OCI-M1 (cell line): ENCODE measurements around the gene BFSP1.

Experiments used
- DNase-seq: peaks from one replicate; lab custom pipeline; 2025; lab: John Stamatoyannopoulos, UW

Gene BFSP1

GRCh38 chr20:17465236-17465635 lies 65.9 kb downstream of the BFSP1 start:
- DNase-seq = no peak

GRCh38 chr20:17463711-17464110 lies 67.5 kb downstream of the BFSP1 start:
- no peak for DNase-seq

DNA sequence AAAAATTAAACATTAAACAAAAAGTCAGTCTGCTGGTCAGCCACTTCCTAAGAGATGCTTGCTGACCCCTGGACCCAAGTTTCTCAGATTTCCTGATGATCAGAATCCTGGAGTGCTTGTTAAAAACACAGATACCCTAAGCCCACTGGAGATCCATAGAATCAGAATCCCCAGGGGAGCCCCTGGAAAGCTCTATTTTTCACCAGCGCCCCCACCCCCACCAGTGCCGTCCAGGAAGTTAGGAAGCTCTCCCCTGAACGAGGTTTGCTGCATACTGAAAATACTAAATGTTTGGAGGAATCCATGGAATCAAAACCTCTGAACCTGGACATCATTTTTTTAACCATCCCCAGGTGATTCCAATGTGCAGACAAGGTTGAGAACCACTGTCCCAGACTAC lies 69.2 kb downstream of the BFSP1 start:
- no peak for DNase-seq

- DNase-seq = peak; percentile 41
Measured at GRCh38 chr20:17460119-17460518, 71.1 kb downstream of the BFSP1 start.

GRCh38 chr20:17457588-17458190 lies 73.5 kb downstream of the BFSP1 start:
- DNase-seq = no peak

DNA sequence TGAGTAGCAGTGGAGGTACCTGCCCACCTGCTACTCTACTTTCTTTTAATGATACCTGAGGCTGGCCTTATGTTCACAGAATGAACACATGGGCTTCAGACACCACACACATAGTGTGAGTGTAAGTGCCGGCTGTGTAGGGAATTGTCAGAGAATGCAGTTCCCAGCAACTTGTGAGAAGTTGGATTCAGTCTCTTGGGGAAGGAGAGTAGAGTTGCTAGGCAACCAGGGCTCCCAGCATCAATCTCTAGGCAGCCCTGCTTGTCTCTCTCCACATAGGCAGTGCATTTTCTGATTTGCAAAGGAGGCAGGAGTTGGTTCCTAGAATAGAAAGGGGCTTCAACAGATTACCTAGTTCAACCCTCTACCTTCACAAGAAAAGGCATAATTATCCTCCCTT lies 74.1 kb downstream of the BFSP1 start:
- DNase-seq = no peak

- no peak for DNase-seq
Measured at GRCh38 chr20:17456279-17456678, 74.9 kb downstream of the BFSP1 start.

- no peak for DNase-seq
Measured at GRCh38 chr20:17453592-17453991, 77.6 kb downstream of the BFSP1 start.

DNA sequence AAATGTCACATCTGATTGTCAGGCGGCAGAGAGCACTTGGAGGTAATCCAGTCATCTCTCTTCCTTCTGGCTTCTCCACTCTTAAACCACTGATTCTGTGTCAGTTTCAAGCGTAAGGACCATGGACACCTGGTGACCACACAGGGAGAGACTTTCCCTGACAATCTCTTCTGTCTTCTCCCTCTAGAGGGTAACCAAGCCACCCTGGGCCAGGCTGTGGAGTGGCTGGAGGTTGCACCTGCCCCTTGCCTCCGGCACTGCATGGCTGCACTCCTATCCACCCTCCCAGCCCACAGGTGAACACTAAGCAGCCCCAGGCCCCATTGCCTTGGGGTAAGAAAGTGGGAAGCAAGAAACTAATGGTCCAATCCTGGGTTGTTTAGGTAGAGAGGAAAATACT lies 78.7 kb downstream of the BFSP1 start:
- no peak for DNase-seq

DNA sequence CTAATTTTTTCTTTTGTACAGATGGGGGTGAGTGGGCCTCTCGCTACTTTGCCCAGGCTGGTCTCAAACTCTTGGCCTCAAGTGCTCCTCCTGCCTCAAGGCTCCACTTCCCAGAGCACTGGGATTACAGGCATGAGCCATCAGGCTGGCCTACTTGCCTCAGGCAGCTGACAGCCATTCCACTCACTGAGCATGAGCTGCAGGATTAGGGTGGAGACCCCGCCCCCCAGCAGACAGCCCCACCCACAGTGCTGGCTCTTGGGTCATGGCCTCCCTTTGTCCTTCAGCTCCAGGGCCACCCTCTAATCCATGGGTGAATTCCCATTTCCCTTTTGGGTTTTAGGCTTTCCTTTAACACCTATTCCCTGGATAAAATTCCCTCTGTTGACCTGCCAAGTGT lies 82.1 kb downstream of the BFSP1 start:
- no peak for DNase-seq

DNA sequence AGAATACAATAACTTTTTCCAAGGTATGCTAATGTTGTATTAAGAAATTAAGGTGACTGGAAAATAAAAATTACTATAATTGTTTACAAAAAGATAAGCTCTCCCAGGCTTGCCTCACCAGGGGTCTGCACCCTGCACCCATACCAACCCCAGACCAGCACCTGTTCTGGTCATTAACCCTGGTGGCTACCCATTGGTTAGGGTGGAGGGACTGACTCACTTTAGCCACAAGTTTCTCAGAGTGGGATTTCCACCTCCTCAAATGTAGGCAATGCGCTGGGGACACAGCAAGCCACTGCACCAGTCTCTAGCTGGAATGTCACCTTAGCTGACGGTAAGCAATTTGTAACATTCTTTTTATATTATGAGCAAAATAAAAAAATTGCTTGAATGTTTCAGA lies 83.1 kb downstream of the BFSP1 start:
- no peak for DNase-seq

GRCh38 chr20:17446171-17446570 lies 85.0 kb downstream of the BFSP1 start:
- DNase-seq = no peak

DNA sequence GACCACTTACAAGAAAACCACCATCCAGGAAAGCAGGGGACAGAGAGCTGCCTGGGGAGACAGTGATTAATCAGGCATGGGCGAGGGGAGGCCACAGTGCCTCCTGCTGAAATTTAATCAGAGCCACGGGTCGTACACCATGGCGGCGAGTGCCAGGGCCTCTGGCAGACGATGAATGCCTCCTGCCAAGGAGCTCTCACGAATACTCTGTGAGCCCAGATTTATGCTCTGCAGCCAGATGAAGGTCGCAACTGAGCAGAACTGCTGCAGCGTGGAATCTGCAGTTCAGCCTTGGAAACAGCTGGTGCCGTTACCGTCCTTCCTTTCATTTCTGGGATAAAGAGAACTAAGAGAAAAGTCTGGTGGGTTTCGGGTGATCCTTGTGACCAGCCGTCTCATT lies 85.6 kb downstream of the BFSP1 start:
- DNase-seq = no peak

DNA sequence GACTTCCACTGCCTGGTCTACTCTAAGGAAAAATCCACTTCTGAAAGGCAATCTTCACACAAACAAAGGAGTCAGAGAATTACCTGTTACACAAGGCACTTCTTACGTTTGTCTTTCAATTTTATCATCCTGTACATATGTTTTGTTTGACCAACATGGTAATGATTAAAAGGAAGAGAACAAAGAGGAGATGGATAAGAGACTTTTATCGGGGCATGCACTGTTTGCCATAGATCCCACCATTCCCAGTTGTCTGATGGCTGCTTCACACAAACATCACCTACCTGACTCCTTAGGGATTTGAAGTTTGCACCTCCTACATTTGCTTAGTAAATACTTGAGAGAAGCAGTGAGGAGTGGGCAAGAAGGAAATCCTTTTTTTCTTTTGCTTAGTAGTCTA lies 87.1 kb downstream of the BFSP1 start:
- DNase-seq = no peak
